Measurements from ENCODE around the gene ETV3L.

DNA sequence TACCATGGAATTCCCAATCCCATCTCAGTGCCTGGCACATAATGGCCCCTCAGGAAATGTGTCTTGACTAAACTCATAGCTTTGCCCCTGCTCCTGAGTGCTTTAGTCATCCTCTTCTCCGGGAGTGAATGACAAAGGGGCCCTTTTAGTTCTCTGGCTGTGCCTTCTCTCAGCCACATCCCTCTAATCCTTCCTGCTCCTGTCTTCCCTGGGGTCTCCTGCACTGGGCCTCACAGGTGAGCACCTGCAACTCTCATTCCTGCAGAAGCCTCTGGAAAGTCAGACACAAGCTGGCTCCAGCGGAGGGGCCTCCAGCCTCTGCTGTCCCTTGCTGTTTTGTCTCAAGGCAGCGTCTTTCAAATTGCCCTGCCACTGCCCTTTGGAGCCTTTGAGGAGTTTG lies 14.0 kb upstream of the ETV3L start:
- TF ChIP-seq EZH2phosphoT487 (IDR thresholded peaks at IDR 0.05; ENCODE audit: low read depth, severe bottlenecking, unreplicated experiment) = no peak
- TF ChIP-seq, protein P1, sequence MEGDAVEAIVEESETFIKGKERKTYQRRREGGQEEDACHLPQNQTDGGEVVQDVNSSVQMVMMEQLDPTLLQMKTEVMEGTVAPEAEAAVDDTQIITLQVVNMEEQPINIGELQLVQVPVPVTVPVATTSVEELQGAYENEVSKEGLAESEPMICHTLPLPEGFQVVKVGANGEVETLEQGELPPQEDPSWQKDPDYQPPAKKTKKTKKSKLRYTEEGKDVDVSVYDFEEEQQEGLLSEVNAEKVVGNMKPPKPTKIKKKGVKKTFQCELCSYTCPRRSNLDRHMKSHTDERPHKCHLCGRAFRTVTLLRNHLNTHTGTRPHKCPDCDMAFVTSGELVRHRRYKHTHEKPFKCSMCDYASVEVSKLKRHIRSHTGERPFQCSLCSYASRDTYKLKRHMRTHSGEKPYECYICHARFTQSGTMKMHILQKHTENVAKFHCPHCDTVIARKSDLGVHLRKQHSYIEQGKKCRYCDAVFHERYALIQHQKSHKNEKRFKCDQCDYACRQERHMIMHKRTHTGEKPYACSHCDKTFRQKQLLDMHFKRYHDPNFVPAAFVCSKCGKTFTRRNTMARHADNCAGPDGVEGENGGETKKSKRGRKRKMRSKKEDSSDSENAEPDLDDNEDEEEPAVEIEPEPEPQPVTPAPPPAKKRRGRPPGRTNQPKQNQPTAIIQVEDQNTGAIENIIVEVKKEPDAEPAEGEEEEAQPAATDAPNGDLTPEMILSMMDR (IDR thresholded peaks at IDR 0.05; ENCODE audit: poor library complexity) = no peak

Measured in hepatocyte (in vitro differentiated cells).